ENCODE measurements around the gene SNX12.

The SNX12 gene

GRCh38 chrX:71068044-71068918, at the start of gene SNX12:
SNX12 (minus strand) TSS chrX:71068334; CDS start chrX:71068306, 28 bp downstream.
- in situ Hi-C loops (cut with HindIII; ENCODE audit: low sequenced_read_pairs), result loop anchor here (25.0 kb wide), 1 partner anchor 94 kb away; no protein-coding TSS in a partner anchor

GRCh38 chrX:71117358-71117757, 49.2 kb upstream of the SNX12 start:
- in situ Hi-C loops (cut with HindIII; ENCODE audit: low sequenced_read_pairs), result no loop called here

- in situ Hi-C loops (cut with HindIII; ENCODE audit: low sequenced_read_pairs), result no loop called here
Measured at GRCh38 chrX:71111921-71112431, 43.8 kb upstream of the SNX12 start.

- in situ Hi-C loops (cut with HindIII; ENCODE audit: low sequenced_read_pairs), result no loop called here
Measured at GRCh38 chrX:71111141-71111843, 43.2 kb upstream of the SNX12 start, which contains the start of gene IL2RG. IL2RG (minus strand) TSS chrX:71111577; CDS start chrX:71111539, 38 bp downstream.

- in situ Hi-C loops (cut with HindIII; ENCODE audit: low sequenced_read_pairs), result no loop called here
Measured at GRCh38 chrX:71109051-71109450, 40.9 kb upstream of the SNX12 start.

- in situ Hi-C loops (cut with HindIII; ENCODE audit: low sequenced_read_pairs), result no loop called here
Measured at GRCh38 chrX:71107762-71108360, 39.7 kb upstream of the SNX12 start.

GRCh38 chrX:71107245-71107644, 39.1 kb upstream of the SNX12 start:
- in situ Hi-C loops (cut with HindIII; ENCODE audit: low sequenced_read_pairs), result no loop called here

GRCh38 chrX:71106427-71106826, 38.3 kb upstream of the SNX12 start, which contains the start of gene CXorf65:
CXorf65 (minus strand) TSS chrX:71106740; CDS start chrX:71106556, 184 bp downstream.
- in situ Hi-C loops (cut with HindIII; ENCODE audit: low sequenced_read_pairs), result no loop called here

GRCh38 chrX:71105628-71106027, 37.5 kb upstream of the SNX12 start:
- in situ Hi-C loops (cut with HindIII; ENCODE audit: low sequenced_read_pairs), result no loop called here

GRCh38 chrX:71103110-71103983, 35.2 kb upstream of the SNX12 start:
- in situ Hi-C loops (cut with HindIII; ENCODE audit: low sequenced_read_pairs), result no loop called here

- in situ Hi-C loops (cut with HindIII; ENCODE audit: low sequenced_read_pairs), result no loop called here
Measured at GRCh38 chrX:71102292-71102691, 34.2 kb upstream of the SNX12 start.

- in situ Hi-C loops (cut with HindIII; ENCODE audit: low sequenced_read_pairs), result no loop called here
Measured at GRCh38 chrX:71100581-71101505, 32.7 kb upstream of the SNX12 start.

GRCh38 chrX:71099736-71100135, 31.6 kb upstream of the SNX12 start:
- in situ Hi-C loops (cut with HindIII; ENCODE audit: low sequenced_read_pairs), result no loop called here

- in situ Hi-C loops (cut with HindIII; ENCODE audit: low sequenced_read_pairs), result no loop called here
Measured at GRCh38 chrX:71098951-71099506, 30.9 kb upstream of the SNX12 start.

- in situ Hi-C loops (cut with HindIII; ENCODE audit: low sequenced_read_pairs), result no loop called here
Measured at GRCh38 chrX:71098302-71098701, 30.2 kb upstream of the SNX12 start.

- in situ Hi-C loops (cut with HindIII; ENCODE audit: low sequenced_read_pairs), result no loop called here
Measured at GRCh38 chrX:71096760-71097032, 28.6 kb upstream of the SNX12 start.

- in situ Hi-C loops (cut with HindIII; ENCODE audit: low sequenced_read_pairs), result no loop called here
Measured at GRCh38 chrX:71095981-71096759, 28.0 kb upstream of the SNX12 start.

- in situ Hi-C loops (cut with HindIII; ENCODE audit: low sequenced_read_pairs), result no loop called here
Measured at GRCh38 chrX:71095555-71095980, 27.4 kb upstream of the SNX12 start, which contains the start of gene FOXO4. FOXO4 (plus strand) TSS chrX:71095851; CDS start chrX:71096529, 678 bp downstream.

All from endothelial cell of hepatic sinusoid (primary cell).